Measurements from ENCODE around the gene HSBP1. TPM values are rescaled to one million over a fixed set of nuclear protein-coding genes. Genes with fewer than 3 reads are reported as not detected.
A peak's percentile ranks its signal among the peaks of the same experiment; 100 is the strongest.

Gene HSBP1
- total and polyA plus RNA-seq, 7 donors = 7.5 to 40.6 (median 16.9) TPM

GRCh38 chr16:83802135-83802534, 5.6 kb upstream of the HSBP1 start:
- H3K27me3 ChIP-seq = no peaks in the 10 kb centered on the region
- H3K27ac ChIP-seq = peak overlapping the region in 2 of 4 donors; percentile 29 to 51
- no peak for DNase-seq
- WGBS, 2 donors = 13 to 40% methylated on average over 6 of the region's 6 CpGs
- intact Hi-C loops (cut with DNase I) = no loop called here
- H3K9me3 ChIP-seq = no peaks in the 10 kb centered on the region
- no peaks in the 10 kb centered on the region for H3K36me3 ChIP-seq
- TF ChIP-seq POLR2AphosphoS5 (IDR thresholded peaks at IDR 0.05) (no peak), CTCF (IDR thresholded peaks at IDR 0.05) (no peak), EP300 (IDR thresholded peaks at IDR 0.05) (no peak), POLR2A (IDR thresholded peaks at IDR 0.05) (no peak)
- H3K4me3 ChIP-seq = peak overlapping the region in 3 of 4 donors; percentile 9 to 33 (median 30)
- peaks cover 0 to 10% (median 2%) of the 10 kb centered on the region in 4 donors for H3K4me1 ChIP-seq

GRCh38 chr16:83802554-83803205, 5.1 kb upstream of the HSBP1 start:
- TF ChIP-seq POLR2AphosphoS5 (IDR thresholded peaks at IDR 0.05) = no peak
- TF ChIP-seq POLR2A (IDR thresholded peaks at IDR 0.05) = no peak
- no peak for TF ChIP-seq CTCF (IDR thresholded peaks at IDR 0.05)
- no peak for TF ChIP-seq EP300 (IDR thresholded peaks at IDR 0.05)
- Histone ChIP-seq H3K4me1 (peaks cover 0 to 13% (median 6%) of the 10 kb centered on the region in 4 donors), H3K36me3 (no peaks in the 10 kb centered on the region), H3K9me3 (no peaks in the 10 kb centered on the region), H3K27ac (peak overlapping the region in 2 of 4 donors; percentile 29 to 51), H3K27me3 (no peaks in the 10 kb centered on the region), H3K4me3 (peak overlapping the region in 3 of 4 donors; percentile 9 to 33 (median 30))
- intact Hi-C loops (cut with DNase I) = no loop called here
- 66 to 67% methylated on average over 11 of the region's 11 CpGs for WGBS, 2 donors
- no peak for DNase-seq

- Histone ChIP-seq H3K9me3 (no peaks in the 10 kb centered on the region), H3K4me3 (no peak overlapping the region), H3K36me3 (no peaks in the 10 kb centered on the region), H3K27me3 (no peaks in the 10 kb centered on the region), H3K4me1 (peaks cover 0 to 17% (median 9%) of the 10 kb centered on the region in 4 donors), H3K27ac (no peak overlapping the region)
- DNase-seq = no peak
- 49 to 75% methylated on average over 3 of the region's 3 CpGs for WGBS, 2 donors
- intact Hi-C loops (cut with DNase I) = no loop called here
- TF ChIP-seq EP300 (IDR thresholded peaks at IDR 0.05) = no peak
- no peak for TF ChIP-seq POLR2AphosphoS5 (IDR thresholded peaks at IDR 0.05)
- TF ChIP-seq CTCF (IDR thresholded peaks at IDR 0.05) = no peak
- no peak for TF ChIP-seq POLR2A (IDR thresholded peaks at IDR 0.05)
Observed at GRCh38 chr16:83803811-83804210, 4.0 kb upstream of the HSBP1 start.

GRCh38 chr16:83804366-83804765, 3.4 kb upstream of the HSBP1 start:
- no peak overlapping the region for H3K27ac ChIP-seq
- intact Hi-C loops (cut with DNase I) = no loop called here
- no peak for DNase-seq
- peaks cover 0 to 23% (median 14%) of the 10 kb centered on the region in 4 donors for H3K4me1 ChIP-seq
- H3K9me3 ChIP-seq = no peaks in the 10 kb centered on the region
- H3K4me3 ChIP-seq = no peak overlapping the region
- no peaks in the 10 kb centered on the region for H3K27me3 ChIP-seq
- WGBS, 2 donors = 94 to 95% methylated on average over 5 of the region's 5 CpGs
- TF ChIP-seq CTCF (IDR thresholded peaks at IDR 0.05) (no peak), EP300 (IDR thresholded peaks at IDR 0.05) (no peak), POLR2AphosphoS5 (IDR thresholded peaks at IDR 0.05) (no peak), POLR2A (IDR thresholded peaks at IDR 0.05) (no peak)
- no peaks in the 10 kb centered on the region for H3K36me3 ChIP-seq

Measured in sigmoid colon (tissue), 7 donors.